H9 (cell line): ENCODE results near the gene GSG1L. TPM values are rescaled to one million over a fixed set of nuclear protein-coding genes. Genes with fewer than 3 reads are reported as not detected.

Experiments
- DNase-seq: peaks from one replicate; pipeline ENCODE4 v3.0.0-alpha.2; 2017
- H2AFZ ChIP-seq: one replicate; pipeline ENCODE4 v1.6.1; 2013; ENCODE audit warnings: mild to moderate bottlenecking, low read length, control low read depth, moderate library complexity
- H2AK5ac ChIP-seq: 2 replicates; pipeline ENCODE4 v1.6.1; 2013; ENCODE audit warnings: low read length, control low read depth, mixed read lengths; ENCODE audit not compliant: insufficient read length
- H2BK120ac ChIP-seq: one replicate; pipeline ENCODE4 v1.6.1; 2013; ENCODE audit warnings: low read depth, mild to moderate bottlenecking, low read length, control low read depth, inconsistent platforms; ENCODE audit not compliant: poor library complexity, severe bottlenecking
- H2BK12ac ChIP-seq: 2 replicates; pipeline ENCODE4 v1.6.1; 2013; ENCODE audit warnings: low read length, control low read depth, mixed read lengths, low read depth; ENCODE audit not compliant: insufficient read length
- H2BK15ac ChIP-seq: 2 replicates; pipeline ENCODE4 v1.6.1; 2013; ENCODE audit warnings: low read depth, low read length, control low read depth
- H2BK20ac ChIP-seq: one replicate; pipeline ENCODE4 v1.6.1; 2013; ENCODE audit warnings: low read depth, mild to moderate bottlenecking, low read length, control low read depth, inconsistent platforms; ENCODE audit not compliant: poor library complexity, severe bottlenecking
- H2BK5ac ChIP-seq: 2 replicates; pipeline ENCODE4 v1.6.1; 2013; ENCODE audit warnings: low read length, control low read depth, mixed read lengths; ENCODE audit not compliant: insufficient read length
- H3K14ac ChIP-seq: 2 replicates; pipeline ENCODE4 v1.6.1; 2013; ENCODE audit warnings: low read length, control low read depth; ENCODE audit not compliant: insufficient read depth
- H3K18ac ChIP-seq: 2 replicates; pipeline ENCODE4 v1.6.1; 2013; ENCODE audit warnings: low read depth, mild to moderate bottlenecking, mixed read lengths, low read length, control low read depth; ENCODE audit not compliant: insufficient read length
- H3K23ac ChIP-seq: 2 replicates; pipeline ENCODE4 v1.6.1; 2013; ENCODE audit warnings: low read length, control low read depth, mixed read lengths, low read depth; ENCODE audit not compliant: insufficient read length
- H3K23me2 ChIP-seq: 2 replicates; pipeline ENCODE4 v1.6.1; 2013; ENCODE audit warnings: low read depth, mild to moderate bottlenecking, mixed read lengths, low read length, control low read depth; ENCODE audit not compliant: insufficient read length, poor library complexity, severe bottlenecking
- H3K27ac ChIP-seq: 2 replicates; pipeline ENCODE4 v1.5.1; 2013; ENCODE audit warnings: low read length, control low read depth, mixed read lengths, low read depth; ENCODE audit not compliant: insufficient read length
- H3K27me3 ChIP-seq: 2 replicates; pipeline ENCODE4 v1.6.1; 2013; ENCODE audit warnings: low read length, control low read depth, inconsistent platforms; ENCODE audit not compliant: insufficient read depth
- H3K4ac ChIP-seq: 2 replicates; pipeline ENCODE4 v1.6.1; 2013; ENCODE audit warnings: low read depth, mild to moderate bottlenecking, control low read depth, inconsistent platforms, low read length, moderate library complexity
- H3K4me1 ChIP-seq: 2 replicates; pipeline ENCODE4 v1.6.1; 2013; ENCODE audit warnings: low read length, control low read depth, inconsistent platforms; ENCODE audit not compliant: insufficient read depth
- H3K4me2 ChIP-seq: 2 replicates; pipeline ENCODE4 v1.6.1; 2013; ENCODE audit warnings: low read length, control low read depth, mixed read lengths; ENCODE audit not compliant: insufficient read length, insufficient read depth
- H3K56ac ChIP-seq: 2 replicates; pipeline ENCODE4 v1.6.1; 2013; ENCODE audit warnings: low read depth, mild to moderate bottlenecking, mixed read lengths, low read length, control low read depth; ENCODE audit not compliant: insufficient read length
- H3K79me1 ChIP-seq: 2 replicates; pipeline ENCODE4 v1.6.1; 2013; ENCODE audit warnings: low read depth, mild to moderate bottlenecking, moderate library complexity, low read length, control low read depth, inconsistent platforms; ENCODE audit not compliant: insufficient read depth, poor library complexity, severe bottlenecking
- H3K79me2 ChIP-seq: 2 replicates; pipeline ENCODE4 v1.6.1; 2013; ENCODE audit warnings: low read length, control low read depth, inconsistent platforms; ENCODE audit not compliant: insufficient read depth
- H3K9ac ChIP-seq: 2 replicates; pipeline ENCODE4 v1.6.1; 2013; ENCODE audit warnings: low read length, control low read depth, mixed read lengths; ENCODE audit not compliant: insufficient read length; ENCODE audit errors: extremely low read depth
- H3K9me3 ChIP-seq: one replicate; pipeline ENCODE4 v1.6.1; 2013; ENCODE audit warnings: low read depth, low read length, inconsistent platforms; ENCODE audit not compliant: control insufficient read depth
- H3T11ph ChIP-seq: one replicate; pipeline ENCODE4 v1.6.1; 2013; ENCODE audit warnings: mild to moderate bottlenecking, low read length, control low read depth, inconsistent platforms
- H4K20me1 ChIP-seq: one replicate; pipeline ENCODE4 v1.6.1; 2013; ENCODE audit not compliant: control insufficient read depth, insufficient read length, insufficient read depth
- H4K5ac ChIP-seq: 2 replicates; pipeline ENCODE4 v1.6.1; 2013; ENCODE audit warnings: low read depth, mild to moderate bottlenecking, mixed read lengths, low read length, control low read depth; ENCODE audit not compliant: insufficient read length
- H4K8ac ChIP-seq: replicated peaks from 2 replicates; pipeline ENCODE4 v1.6.1; 2013; ENCODE audit warnings: low read length, control low read depth, mixed read lengths, low read depth; ENCODE audit not compliant: insufficient read length
- H4K91ac ChIP-seq: 2 replicates; pipeline ENCODE4 v1.6.1; 2013; ENCODE audit warnings: low read depth, mild to moderate bottlenecking, moderate library complexity, mixed read lengths, low read length, control low read depth; ENCODE audit not compliant: insufficient read length
- H3K27ac Mint-ChIP-seq, 3 experiments: 2 replicates in 2 of 3; 3 replicates in 1 of 3; pipeline ENCODE4 v1.8.0; 2020 to 2021; ENCODE audit warnings: mixed read lengths in 3 of 3, mild to moderate bottlenecking in 1 of 3, moderate library complexity in 1 of 3
- H3K27me3 Mint-ChIP-seq: 2 replicates; pipeline ENCODE4 v1.8.0; 2021; ENCODE audit warnings: low read depth, mild to moderate bottlenecking, moderate library complexity, mixed read lengths
- H3K36me3 Mint-ChIP-seq, 3 experiments: 2 replicates in 2 of 3; 3 replicates in 1 of 3; pipeline ENCODE4 v1.8.0; 2020 to 2021; ENCODE audit warnings: low read depth in 3 of 3, mixed read lengths in 3 of 3; ENCODE audit not compliant: insufficient read depth in 1 of 3
- H3K4me1 Mint-ChIP-seq, 2 experiments: 2 replicates each; pipeline ENCODE4 v1.8.0; 2020; ENCODE audit warnings: mixed read lengths in 2 of 2
- H3K4me3 Mint-ChIP-seq, 2 experiments: 2 replicates in 1 of 2; 3 replicates in 1 of 2; pipeline ENCODE4 v1.8.0; 2020 to 2021; ENCODE audit warnings: mild to moderate bottlenecking in 2 of 2, mixed read lengths in 2 of 2, moderate library complexity in 1 of 2
- H3K9me3 Mint-ChIP-seq, 2 experiments: 2 replicates in 1 of 2; 3 replicates in 1 of 2; pipeline ENCODE4 v1.8.0; 2020; ENCODE audit warnings: mild to moderate bottlenecking in 2 of 2, mixed read lengths in 2 of 2, moderate library complexity in 1 of 2
- CTCF ChIP-seq: fragments of 200-600 bp; sonication (generic); conservative IDR thresholded peaks from 3 replicates; pipeline ENCODE4 v1.8.0; 2021; ENCODE audit warnings: antibody characterized with exemption, mild to moderate bottlenecking
- WGBS: extraction: QIAGEN DNeasy Blood & Tissue Kit; methylation state at CpG from one replicate; pipeline ENCODE4 v1.1.7; 2013; ENCODE audit warnings: missing lambda C conversion rate, low lambda C conversion rate, mixed read lengths; ENCODE audit not compliant: insufficient read length; ENCODE audit errors: extremely low coverage; 5-methylcytosine and 5-hydroxymethylcytosine counted together
- total RNA-seq: library from RNA; stranded (reverse); gene quantifications from 2 replicates; pipeline ENCODE4 v1.2.1, GENCODE V29; 2021

Gene GSG1L
- total RNA-seq, 1 experiment from 2014 or later = 0.35 TPM

- H2BK5ac ChIP-seq = no peak overlapping the region
- no CpG with 5 or more reads among the region's 20 CpGs for WGBS
- no peak overlapping the region for H4K8ac ChIP-seq
- Mint-ChIP-seq H3K27me3 (no peaks in the 10 kb centered on the region), H3K9me3 (no peaks in the 10 kb centered on the region), H3K36me3 (peaks cover 37 to 80% (median 69%) of the 10 kb centered on the region in 3 experiments; a peak in 6 of 7 replicates), H3K27ac (peak overlapping the region in 2 of 3 experiments; percentile 40 to 75; a peak in 2 of 7 replicates), H3K4me3 (no peak overlapping the region), H3K4me1 (0 out of 4 replicates have a peak, but pooled peaks cover 0 to 3% of the 10 kb centered on the region in 2 experiments)
- no peak overlapping the region for H2BK15ac ChIP-seq
- no peaks in the 10 kb centered on the region for H3K9me3 ChIP-seq
- TF ChIP-seq CTCF = no peak
- no peak overlapping the region for H3K27ac ChIP-seq
- no peak overlapping the region for H3K23ac ChIP-seq
- no peak overlapping the region for H3K18ac ChIP-seq
- H3K23me2 ChIP-seq = no peaks in the 10 kb centered on the region
- no peak overlapping the region for H4K91ac ChIP-seq
- H3K79me1 ChIP-seq = no peaks in the 10 kb centered on the region
- no peak for DNase-seq
- no peaks in the 10 kb centered on the region for H3K4me1 ChIP-seq
- H3T11ph ChIP-seq = no peak overlapping the region
- H3K56ac ChIP-seq = no peak overlapping the region
- no peak overlapping the region for H3K4me2 ChIP-seq
- no peak overlapping the region for H3K9ac ChIP-seq
- H3K4ac ChIP-seq = no peak overlapping the region
- no peaks in the 10 kb centered on the region for H4K20me1 ChIP-seq
- H3K27me3 ChIP-seq = no peaks in the 10 kb centered on the region
- no peak overlapping the region for H2BK12ac ChIP-seq
- no peak overlapping the region for H2AFZ ChIP-seq
- no peak overlapping the region for H2AK5ac ChIP-seq
- H3K14ac ChIP-seq = no peak overlapping the region
- H3K79me2 ChIP-seq = no peaks in the 10 kb centered on the region
- no peak overlapping the region for H2BK120ac ChIP-seq
- H4K5ac ChIP-seq = no peak overlapping the region
- no peak overlapping the region for H2BK20ac ChIP-seq
These were observed 35.7 kb upstream of the GSG1L start for GRCh38 chr16:28098959-28099945.
